HEK293 (cell line): ENCODE results near the gene KDR.

ENCODE experiments used
- CTCF ChIP-seq: fragments of 450-650 bp; formaldehyde crosslinking; IDR thresholded peaks from 2 replicates; pipeline ENCODE4 v1.5.1; 2016; ENCODE audit warnings: missing biosample characterization, missing genetic modification characterization
- KLF10 ChIP-seq: fragments of 450-650 bp; IDR thresholded peaks from 2 replicates; pipeline ENCODE4 v1.5.1; 2018; ENCODE audit warnings: missing biosample characterization, mild to moderate bottlenecking, missing genetic modification characterization
- MEIS1 ChIP-seq: sonication (generic); formaldehyde crosslinking; IDR thresholded peaks from 2 replicates; pipeline ENCODE4 v1.8.1; 2022; ENCODE audit warnings: missing genetic modification reagents, mild to moderate bottlenecking, borderline replicate concordance
- RBAK ChIP-seq: fragments of 450-650 bp; formaldehyde crosslinking; IDR thresholded peaks from 2 replicates; pipeline ENCODE4 v1.5.1; 2016; ENCODE audit warnings: missing biosample characterization, missing genetic modification characterization
- TCF7L2 ChIP-seq: IDR thresholded peaks from 2 replicates; pipeline ENCODE4 v1.6.1; 2011; ENCODE audit warnings: low read depth, mild to moderate bottlenecking, inconsistent platforms, low read length, moderate library complexity, borderline replicate concordance
- YY1 ChIP-seq: fragments of 450-650 bp; formaldehyde crosslinking; IDR thresholded peaks from 2 replicates; pipeline ENCODE4 v1.5.1; 2018; ENCODE audit warnings: missing biosample characterization, missing genetic modification characterization
- ZBTB7A ChIP-seq: fragments of 450-650 bp; formaldehyde crosslinking; IDR thresholded peaks from 2 replicates; pipeline ENCODE4 v1.5.1; 2016; ENCODE audit warnings: low read depth, missing biosample characterization, missing genetic modification characterization
- ZNF274 ChIP-seq, 2 experiments: fragments of 200-500 bp in 1 of 2; fragments of 450-650 bp in 1 of 2; sonication (Bioruptor generic) in 1 of 2; formaldehyde crosslinking in 1 of 2; IDR thresholded peaks; 2 replicates each; pipeline versions ENCODE4 v1.5.1 to v1.6.1; 2014 to 2016; ENCODE audit warnings: borderline replicate concordance in 1 of 2, inconsistent platforms in 1 of 2, low read length in 1 of 2, missing biosample characterization in 1 of 2, missing genetic modification characterization in 1 of 2
- ZNF747 ChIP-seq: fragments of 450-650 bp; formaldehyde crosslinking; IDR thresholded peaks from 2 replicates; pipeline ENCODE4 v1.5.1; 2016; ENCODE audit warnings: missing biosample characterization, missing genetic modification characterization
- ZSCAN23 ChIP-seq: fragments of 450-650 bp; formaldehyde crosslinking; IDR thresholded peaks from 2 replicates; pipeline ENCODE4 v1.5.1; 2016; ENCODE audit warnings: missing biosample characterization, missing genetic modification characterization
- ZSCAN30 ChIP-seq: fragments of 450-650 bp; IDR thresholded peaks from 2 replicates; pipeline ENCODE4 v1.5.1; 2018; ENCODE audit warnings: missing biosample characterization, mild to moderate bottlenecking, missing genetic modification characterization, moderate library complexity
- TF ChIP-seq, protein P1 (sequence below): fragments of 450-650 bp; formaldehyde crosslinking; IDR thresholded peaks from 2 replicates; pipeline ENCODE4 v1.5.1; 2017; ENCODE audit warnings: missing biosample characterization, mild to moderate bottlenecking, missing genetic modification characterization, moderate library complexity
- TF ChIP-seq, protein P2 (sequence below): sonication (generic); formaldehyde crosslinking; IDR thresholded peaks from 2 replicates; pipeline ENCODE4 v1.8.1; 2022; ENCODE audit warnings: mild to moderate bottlenecking, moderate library complexity, missing genetic modification reagents

DNA sequence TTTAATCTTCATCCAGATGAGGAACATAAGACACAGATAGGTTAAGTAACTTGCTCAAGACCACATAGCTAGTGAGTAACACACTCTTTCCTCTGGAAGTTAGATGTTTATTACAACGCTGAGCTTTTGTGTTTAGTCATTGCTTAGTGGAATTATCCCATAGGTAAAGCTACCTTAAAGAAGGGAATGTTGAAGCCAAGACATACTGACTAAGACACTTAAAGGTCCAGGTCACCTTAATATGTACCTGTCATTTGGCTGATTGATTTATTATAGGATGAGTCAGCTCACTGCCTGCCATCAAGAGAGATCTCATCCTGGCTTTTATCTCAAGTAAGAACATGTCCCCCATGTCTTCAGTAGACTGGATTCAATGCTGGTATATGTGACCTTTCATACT lies 53.4 kb downstream of the KDR start:
- TF ChIP-seq TCF7L2 (no peak), ZSCAN30 (tag by site-specific recombination) (no peak), CTCF (tag by site-specific recombination) (no peak), ZNF747 (tag by site-specific recombination) (no peak), YY1 (tag by site-specific recombination) (no peak), KLF10 (tag by site-specific recombination) (no peak), ZNF274 (IDR thresholded peaks at IDR 0.05; ENCODE audit: low read length) (no peak), ZNF274 (tag by site-specific recombination; IDR thresholded peaks at IDR 0.05; ENCODE audit: borderline replicate concordance) (no peak), RBAK (tag by site-specific recombination) (no peak), MEIS1 (CRISPR knock-in tag) (no peak), ZSCAN23 (no peak), ZBTB7A (tag by site-specific recombination) (no peak)
- TF ChIP-seq, protein P1, sequence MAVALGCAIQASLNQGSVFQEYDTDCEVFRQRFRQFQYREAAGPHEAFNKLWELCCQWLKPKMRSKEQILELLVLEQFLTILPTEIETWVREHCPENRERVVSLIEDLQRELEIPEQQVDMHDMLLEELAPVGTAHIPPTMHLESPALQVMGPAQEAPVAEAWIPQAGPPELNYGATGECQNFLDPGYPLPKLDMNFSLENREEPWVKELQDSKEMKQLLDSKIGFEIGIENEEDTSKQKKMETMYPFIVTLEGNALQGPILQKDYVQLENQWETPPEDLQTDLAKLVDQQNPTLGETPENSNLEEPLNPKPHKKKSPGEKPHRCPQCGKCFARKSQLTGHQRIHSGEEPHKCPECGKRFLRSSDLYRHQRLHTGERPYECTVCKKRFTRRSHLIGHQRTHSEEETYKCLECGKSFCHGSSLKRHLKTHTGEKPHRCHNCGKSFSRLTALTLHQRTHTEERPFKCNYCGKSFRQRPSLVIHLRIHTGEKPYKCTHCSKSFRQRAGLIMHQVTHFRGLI (tag by site-specific recombination) = no peak
- TF ChIP-seq, protein P2, sequence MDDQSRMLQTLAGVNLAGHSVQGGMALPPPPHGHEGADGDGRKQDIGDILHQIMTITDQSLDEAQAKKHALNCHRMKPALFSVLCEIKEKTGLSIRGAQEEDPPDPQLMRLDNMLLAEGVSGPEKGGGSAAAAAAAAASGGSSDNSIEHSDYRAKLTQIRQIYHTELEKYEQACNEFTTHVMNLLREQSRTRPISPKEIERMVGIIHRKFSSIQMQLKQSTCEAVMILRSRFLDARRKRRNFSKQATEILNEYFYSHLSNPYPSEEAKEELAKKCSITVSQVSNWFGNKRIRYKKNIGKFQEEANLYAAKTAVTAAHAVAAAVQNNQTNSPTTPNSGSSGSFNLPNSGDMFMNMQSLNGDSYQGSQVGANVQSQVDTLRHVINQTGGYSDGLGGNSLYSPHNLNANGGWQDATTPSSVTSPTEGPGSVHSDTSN (CRISPR knock-in tag) = no peak
